ENCODE measurements around the gene COA6. TPM values are rescaled to one million over a fixed set of nuclear protein-coding genes. Genes with fewer than 3 reads are reported as not detected.
A peak's percentile ranks its signal among the peaks of the same experiment; 100 is the strongest.

COA6 gene
- total and polyA plus RNA-seq, 2 of the 13 experiments (the other 11 are each of a cell fraction or from before 2014, with no cell fraction given): 32.4 to 104 TPM

GRCh38 chr1:234373064-234373958, at the start of gene COA6 (continued):
- TF ChIP-seq ZNF276 (CRISPR knock-in tag; IDR thresholded peaks at IDR 0.05; ENCODE audit: low read depth) (peak; percentile 61), MTF2 (CRISPR knock-in tag; IDR thresholded peaks at IDR 0.05; ENCODE audit: borderline replicate concordance) (no peak; the same call in 1 of the 2 replicates), EED (CRISPR knock-in tag; IDR thresholded peaks at IDR 0.05) (peak; percentile 92), HNRNPK (IDR thresholded peaks at IDR 0.05; ENCODE audit: low read depth, low read length, poor library complexity, severe bottlenecking) (no peak), ZNF687 (CRISPR knock-in tag; IDR thresholded peaks at IDR 0.05) (peak; percentile 98), ZSCAN22 (CRISPR knock-in tag; IDR thresholded peaks at IDR 0.05) (no peak), RFX3 (CRISPR knock-in tag; IDR thresholded peaks at IDR 0.05) (no peak), MAF1 (CRISPR knock-in tag; IDR thresholded peaks at IDR 0.05; ENCODE audit: borderline replicate concordance) (no peak), ZNF512B (CRISPR knock-in tag; IDR thresholded peaks at IDR 0.05; ENCODE audit: borderline replicate concordance) (peak; percentile 44; the same call in 1 of the 2 replicates), ONECUT2 (CRISPR knock-in tag; IDR thresholded peaks at IDR 0.05) (no peak), ZBTB38 (CRISPR knock-in tag; IDR thresholded peaks at IDR 0.05) (peak; percentile 87; the same call in 1 of the 2 replicates), PHB2 (IDR thresholded peaks at IDR 0.05; ENCODE audit: partially characterized antibody) (no peak), ARNTL (CRISPR knock-in tag; IDR thresholded peaks at IDR 0.05) (peak; percentile 82), IRF1 (CRISPR knock-in tag; IDR thresholded peaks at IDR 0.05; ENCODE audit: low read depth) (no peak), MLXIP (CRISPR knock-in tag; IDR thresholded peaks at IDR 0.05; ENCODE audit: borderline replicate concordance) (no peak)

All from HepG2 (cell line).